AG09319 (cell line): ENCODE data around the gene SETX.

Experiments used
- DNase-seq: peaks from one replicate; pipeline ENCODE4 v3.0.0-alpha.2; 2010; ENCODE audit warnings: low read depth; ENCODE audit errors: extremely low read depth
- CTCF ChIP-seq: IDR thresholded peaks from 2 replicates; pipeline ENCODE4 v1.5.1; 2011; ENCODE audit warnings: low read depth, mild to moderate bottlenecking, inconsistent platforms, low read length, moderate library complexity

SETX gene

GRCh38 chr9:132327537-132327936 lies 27.2 kb downstream of the SETX start:
- no peak for TF ChIP-seq CTCF
- DNase-seq, result no peak

- TF ChIP-seq CTCF, result no peak
- DNase-seq, result no peak
Observed at GRCh38 chr9:132324425-132324824, 30.4 kb downstream of the SETX start.

GRCh38 chr9:132319421-132320110 lies 35.2 kb downstream of the SETX start:
- no peak for TF ChIP-seq CTCF
- DNase-seq, result no peak

GRCh38 chr9:132312873-132313272 lies 41.9 kb downstream of the SETX start:
- peak; percentile 3 for TF ChIP-seq CTCF
- DNase-seq, result no peak

- DNase-seq, result no peak
- no peak for TF ChIP-seq CTCF
Observed at GRCh38 chr9:132312426-132312825, 42.4 kb downstream of the SETX start.

- DNase-seq, result no peak
- no peak for TF ChIP-seq CTCF
Observed at GRCh38 chr9:132311978-132312377, 42.8 kb downstream of the SETX start.

- no peak for TF ChIP-seq CTCF
- DNase-seq, result no peak
Observed at GRCh38 chr9:132309056-132309455, 45.7 kb downstream of the SETX start.
